Kidney epithelial cell (primary cell): Measurements from ENCODE around the gene CTSH. TPM values are rescaled to one million over a fixed set of nuclear protein-coding genes. Genes with fewer than 3 reads are reported as not detected.

ENCODE experiments used
- DNase-seq: peaks from one replicate; pipeline ENCODE4 v3.0.0-alpha.2; 2010; ENCODE audit warnings: low read depth
- H3K27me3 ChIP-seq: 2 replicates; pipeline ENCODE4 v1.6.0; 2011; ENCODE audit warnings: low read length; ENCODE audit not compliant: control insufficient read depth, insufficient read depth
- H3K36me3 ChIP-seq: 2 replicates; pipeline ENCODE4 v1.5.1; 2011; ENCODE audit warnings: low read length; ENCODE audit not compliant: control insufficient read depth, insufficient read depth
- H3K4me3 ChIP-seq: 2 replicates; pipeline ENCODE4 v1.5.1; 2011; ENCODE audit warnings: low read depth, mild to moderate bottlenecking, control low read depth, low read length
- CTCF ChIP-seq: IDR thresholded peaks from 2 replicates; pipeline ENCODE4 v1.5.1; 2011; ENCODE audit warnings: mild to moderate bottlenecking, moderate library complexity, low read length, control low read depth, inconsistent platforms; ENCODE audit not compliant: insufficient read depth, poor library complexity, severe bottlenecking
- total RNA-seq: library from RNA; depleted of rRNA; stranded (reverse); fragments of >200 nt; gene quantifications from 2 replicates; pipeline ENCODE4 v1.2.3, GENCODE V29; 2015

CTSH gene
- total RNA-seq, 1 donor from 2014 or later: 125 TPM

DNA sequence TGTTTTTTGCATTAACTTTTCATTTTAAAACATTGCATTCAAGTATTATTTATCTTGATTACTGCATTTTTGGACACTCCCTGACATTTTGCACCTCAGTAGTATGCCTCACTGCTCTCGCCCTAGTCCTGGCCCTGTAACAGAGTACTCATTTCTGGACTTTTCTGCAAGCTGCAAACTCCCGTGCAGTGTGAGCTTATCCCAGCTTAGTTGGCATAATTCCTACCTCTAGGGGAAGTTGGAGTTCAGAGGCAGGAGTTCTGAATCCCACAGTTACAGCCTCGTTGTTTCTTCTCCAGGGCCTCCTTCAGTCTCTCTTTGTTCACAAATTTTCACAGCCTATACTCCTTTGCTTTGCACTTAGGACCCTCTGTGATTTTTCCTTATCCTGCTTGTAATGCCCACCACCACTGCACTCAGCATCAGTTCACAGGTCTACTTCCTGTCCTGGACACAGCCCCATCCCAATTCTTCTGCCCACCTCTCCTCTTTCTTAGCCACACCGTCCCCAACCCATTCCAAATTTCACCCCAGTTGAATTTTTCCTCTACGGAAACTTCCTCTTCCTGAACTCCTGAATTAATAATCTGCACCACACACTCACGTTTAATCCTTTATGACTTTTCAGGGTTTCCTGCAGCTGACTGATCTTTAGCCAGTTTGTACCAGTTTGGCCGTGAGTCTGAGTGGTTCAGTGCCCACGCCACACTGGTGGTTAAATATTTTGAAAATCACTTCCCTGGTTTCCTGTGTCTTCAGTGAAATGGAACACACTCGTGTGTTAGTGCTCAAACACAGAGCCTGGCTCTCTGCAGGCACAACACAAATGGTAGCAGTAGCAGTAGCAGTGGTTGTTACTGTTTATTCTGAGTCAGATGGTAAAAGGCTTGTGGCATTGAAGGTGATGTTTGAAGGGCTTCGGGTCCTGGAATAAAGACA is 6.3 kb upstream of the CTSH start:
- TF ChIP-seq CTCF: peak; percentile 19
- Histone ChIP-seq H3K4me3 (no peak overlapping the region), H3K27me3 (peaks cover 3% of the 10 kb centered on the region), H3K36me3 (no peaks in the 10 kb centered on the region)
- no peak for DNase-seq

GRCh38 chr15:78950343-78950742 is 5.5 kb upstream of the CTSH start:
- no peak for DNase-seq
- TF ChIP-seq CTCF: no peak
- H3K4me3 ChIP-seq: no peak overlapping the region
- H3K27me3 ChIP-seq: peaks cover 3% of the 10 kb centered on the region
- H3K36me3 ChIP-seq: no peaks in the 10 kb centered on the region

DNA sequence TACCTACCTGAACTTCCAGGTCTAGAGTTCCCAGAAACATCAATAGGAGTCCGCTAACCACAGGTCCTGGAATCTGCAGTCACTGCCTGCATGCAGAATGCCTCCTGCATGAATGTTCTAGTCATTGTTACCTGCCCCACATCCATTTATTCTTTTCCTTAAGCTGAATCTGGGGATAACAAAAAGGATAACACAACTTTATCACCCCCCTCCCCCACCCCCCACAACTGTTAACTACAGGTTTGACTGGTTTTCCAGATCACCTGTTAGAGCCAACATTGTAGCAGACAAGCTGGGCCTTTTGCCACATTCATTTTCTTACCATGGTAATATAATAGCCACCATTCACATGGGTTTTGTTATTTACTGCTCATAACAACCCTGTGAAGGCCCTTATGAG is 4.6 kb upstream of the CTSH start:
- no peak overlapping the region for H3K4me3 ChIP-seq
- no peak for DNase-seq

GRCh38 chr15:78947506-78947905 is 2.7 kb upstream of the CTSH start:
- H3K4me3 ChIP-seq: no peak overlapping the region
- no peak for TF ChIP-seq CTCF
- no peaks in the 10 kb centered on the region for H3K36me3 ChIP-seq
- DNase-seq: no peak
- peaks cover 17% of the 10 kb centered on the region for H3K27me3 ChIP-seq

More for the DNA sequence above, 4.6 kb upstream of the CTSH start:
- TF ChIP-seq CTCF: no peak
- Histone ChIP-seq H3K36me3 (no peaks in the 10 kb centered on the region), H3K27me3 (peaks cover 9% of the 10 kb centered on the region)

DNA sequence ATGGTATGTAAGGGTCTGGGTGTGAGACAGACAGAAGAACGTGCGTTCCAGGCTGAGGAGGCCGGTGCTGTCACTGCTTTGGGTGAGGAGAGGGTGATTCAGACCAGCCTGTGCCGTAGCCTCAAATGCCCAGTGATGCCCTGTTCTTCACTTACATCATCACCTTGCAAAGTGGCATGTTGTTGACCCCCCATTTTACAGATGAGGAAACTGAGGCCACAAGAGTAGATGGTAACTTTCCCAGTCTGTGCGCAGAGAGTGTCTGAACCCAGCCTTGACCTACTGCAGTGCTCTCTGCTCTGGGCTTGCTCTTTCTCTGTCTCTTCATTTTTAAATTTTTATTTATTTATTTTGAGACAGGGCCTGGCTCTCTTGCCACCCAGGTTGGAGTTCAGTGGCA is 1.6 kb upstream of the CTSH start:
- DNase-seq: no peak
- H3K36me3 ChIP-seq: no peaks in the 10 kb centered on the region
- H3K27me3 ChIP-seq: peaks cover 17% of the 10 kb centered on the region
- no peak for TF ChIP-seq CTCF
- no peak overlapping the region for H3K4me3 ChIP-seq

DNA sequence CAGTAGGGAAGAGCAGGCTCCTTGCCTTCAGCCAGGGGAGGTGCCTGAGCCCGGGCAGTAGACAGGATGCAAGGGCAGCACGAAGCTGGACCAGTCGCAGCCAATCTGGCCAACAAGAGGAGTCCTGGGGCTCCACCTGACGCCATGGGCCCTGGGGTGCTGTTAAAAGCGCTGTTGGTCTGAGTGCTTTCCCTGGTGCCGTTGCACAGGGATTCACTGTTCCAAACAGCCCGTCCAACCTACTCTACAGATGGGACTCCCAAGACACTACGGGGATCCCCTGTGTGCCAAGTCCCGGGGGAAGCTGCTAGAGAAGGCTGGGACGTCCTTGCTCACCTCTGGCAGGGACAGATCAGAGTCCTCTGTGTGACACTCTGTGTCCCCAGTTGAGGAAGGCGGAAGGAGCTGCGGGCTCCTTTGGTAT is 632 bp downstream of the CTSH start:
- no peak for TF ChIP-seq CTCF
- peak overlapping the region; percentile 41 for H3K4me3 ChIP-seq
- peaks cover 17% of the 10 kb centered on the region for H3K27me3 ChIP-seq
- no peaks in the 10 kb centered on the region for H3K36me3 ChIP-seq
- DNase-seq: no peak
